Breast epithelium (tissue), 3 donors: Measurements from ENCODE around the gene CCDC15.

Experiments
- POLR2A ChIP-seq: fragments of 450-650 bp; IDR thresholded peaks from one replicate; pipeline ENCODE4 v1.6.1; 2016; ENCODE audit warnings: antibody characterized with exemption, mild to moderate bottlenecking, moderate library complexity
- POLR2AphosphoS5 ChIP-seq, 3 donors: sonication (generic); formaldehyde crosslinking; IDR thresholded peaks; one replicate each; pipeline ENCODE4 v1.6.1; 2017; ENCODE audit warnings: antibody characterized with exemption in 3 of 3
- TF ChIP-seq, protein P1 (sequence below), 3 donors: fragments of 450-650 bp; IDR thresholded peaks; one replicate each; pipeline ENCODE4 v1.5.1; 2016 to 2017; ENCODE audit warnings: antibody characterized with exemption in 3 of 3, mild to moderate bottlenecking in 3 of 3, moderate library complexity in 3 of 3

DNA sequence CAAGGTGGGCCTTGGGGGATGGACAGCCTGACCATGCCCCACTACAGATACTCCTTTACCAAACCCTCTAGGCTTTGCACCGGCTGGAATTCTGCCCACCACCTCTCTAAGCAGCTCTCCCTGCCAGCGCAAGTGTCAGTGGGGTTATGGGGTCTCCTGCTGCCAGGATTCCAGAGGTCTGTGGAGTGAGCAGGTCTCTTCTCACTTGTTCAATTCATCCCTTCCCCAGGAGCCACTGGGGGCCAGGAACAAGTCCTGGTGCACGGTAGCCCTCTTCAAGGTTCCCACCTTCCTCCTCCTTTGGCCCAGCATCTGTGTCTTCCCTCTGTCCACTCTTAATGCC is 30.5 kb downstream of the CCDC15 start:
- TF ChIP-seq, protein P1, sequence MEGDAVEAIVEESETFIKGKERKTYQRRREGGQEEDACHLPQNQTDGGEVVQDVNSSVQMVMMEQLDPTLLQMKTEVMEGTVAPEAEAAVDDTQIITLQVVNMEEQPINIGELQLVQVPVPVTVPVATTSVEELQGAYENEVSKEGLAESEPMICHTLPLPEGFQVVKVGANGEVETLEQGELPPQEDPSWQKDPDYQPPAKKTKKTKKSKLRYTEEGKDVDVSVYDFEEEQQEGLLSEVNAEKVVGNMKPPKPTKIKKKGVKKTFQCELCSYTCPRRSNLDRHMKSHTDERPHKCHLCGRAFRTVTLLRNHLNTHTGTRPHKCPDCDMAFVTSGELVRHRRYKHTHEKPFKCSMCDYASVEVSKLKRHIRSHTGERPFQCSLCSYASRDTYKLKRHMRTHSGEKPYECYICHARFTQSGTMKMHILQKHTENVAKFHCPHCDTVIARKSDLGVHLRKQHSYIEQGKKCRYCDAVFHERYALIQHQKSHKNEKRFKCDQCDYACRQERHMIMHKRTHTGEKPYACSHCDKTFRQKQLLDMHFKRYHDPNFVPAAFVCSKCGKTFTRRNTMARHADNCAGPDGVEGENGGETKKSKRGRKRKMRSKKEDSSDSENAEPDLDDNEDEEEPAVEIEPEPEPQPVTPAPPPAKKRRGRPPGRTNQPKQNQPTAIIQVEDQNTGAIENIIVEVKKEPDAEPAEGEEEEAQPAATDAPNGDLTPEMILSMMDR (IDR thresholded peaks at IDR 0.05) = no peak
- TF ChIP-seq POLR2A (no peak), POLR2AphosphoS5 (IDR thresholded peaks at IDR 0.05) (no peak)
